CD4-positive, alpha-beta T cell treated with Interleukin-15 for 1 hour (primary cell): ENCODE data around the gene IRGC.
"Not testable (repeated sequence)": the region's sequence is repeated elsewhere in the genome, so short reads cannot be mapped to it uniquely, and the experiment has no call there.

ENCODE experiments used
- DNase-seq: peaks from one replicate; pipeline ENCODE4 v3.0.0-alpha.2; 2020

The IRGC gene

GRCh38 chr19:43755256-43755801, 39.5 kb downstream of the IRGC start:
- peak; percentile 81 for DNase-seq

GRCh38 chr19:43759515-43759914, 43.6 kb downstream of the IRGC start:
- DNase-seq: no peak

GRCh38 chr19:43760941-43761340, 45.1 kb downstream of the IRGC start:
- DNase-seq: no peak

GRCh38 chr19:43762814-43763213, 46.9 kb downstream of the IRGC start:
- DNase-seq: no peak

- DNase-seq: no peak
Observed at GRCh38 chr19:43763473-43763939, 47.6 kb downstream of the IRGC start.

- DNase-seq: not testable (repeated sequence)
Observed at GRCh38 chr19:43764684-43765083, 48.8 kb downstream of the IRGC start.

GRCh38 chr19:43765109-43765876, 49.4 kb downstream of the IRGC start:
- peak; percentile 75 for DNase-seq

GRCh38 chr19:43766755-43767043, 50.8 kb downstream of the IRGC start:
- DNase-seq: no peak

GRCh38 chr19:43767316-43767715, 51.4 kb downstream of the IRGC start:
- DNase-seq: no peak

- no peak for DNase-seq
Observed at GRCh38 chr19:43767818-43768217, 51.9 kb downstream of the IRGC start.

GRCh38 chr19:43768273-43769050, 52.6 kb downstream of the IRGC start:
- DNase-seq: peak; percentile 42

GRCh38 chr19:43769256-43769655, 53.4 kb downstream of the IRGC start:
- no peak for DNase-seq
